Vagina (tissue), 2 donors: ENCODE measurements around the gene HMGA1. TPM values are rescaled to one million over a fixed set of nuclear protein-coding genes. Genes with fewer than 3 reads are reported as not detected.

Source experiments
- DNase-seq, 2 donors: peaks; one replicate each; pipeline ENCODE4 v3.0.0-alpha.2; 2017; ENCODE audit errors: extremely low spot score in 2 of 2
- H3K27ac ChIP-seq: fragments of 200-600 bp; sonication (generic); one replicate; pipeline ENCODE4 v1.5.1; 2019
- H3K27me3 ChIP-seq: fragments of 200-600 bp; sonication (generic); one replicate; pipeline ENCODE4 v1.5.1; 2019
- H3K36me3 ChIP-seq, 2 donors: fragments of 200-600 bp; sonication (generic); one replicate each; pipeline ENCODE4 v1.5.1; 2017 to 2019
- H3K4me1 ChIP-seq: fragments of 200-600 bp; sonication (generic); one replicate; pipeline ENCODE4 v1.5.1; 2019
- H3K4me3 ChIP-seq, 2 donors: fragments of 200-600 bp; sonication (generic); 1 replicate in 1 of 2; 2 replicates in 1 of 2; pipeline ENCODE4 v1.5.1; 2016 to 2019
- H3K9me3 ChIP-seq: fragments of 200-600 bp; sonication (generic); one replicate; pipeline ENCODE4 v1.5.1; 2019
- CTCF ChIP-seq, 3 experiments: fragments of 450-650 bp in 2 of 3; fragments of 200-600 bp in 1 of 3; sonication (generic) in 1 of 3; IDR thresholded peaks; one replicate each; pipeline ENCODE4 v1.5.1; 2017 to 2019; ENCODE audit warnings: antibody characterized with exemption in 3 of 3, mild to moderate bottlenecking in 2 of 3, moderate library complexity in 2 of 3
- POLR2A ChIP-seq, 2 donors: fragments of 450-650 bp; IDR thresholded peaks; one replicate each; pipeline ENCODE4 v1.6.1; 2017; ENCODE audit warnings: antibody characterized with exemption in 2 of 2, mild to moderate bottlenecking in 2 of 2, moderate library complexity in 2 of 2
- POLR2AphosphoS5 ChIP-seq, 2 donors: sonication (generic); formaldehyde crosslinking; IDR thresholded peaks; one replicate each; pipeline ENCODE4 v1.9.0; 2017; ENCODE audit warnings: antibody characterized with exemption in 2 of 2, mild to moderate bottlenecking in 2 of 2, low read depth in 1 of 2; ENCODE audit not compliant: insufficient read depth in 1 of 2
- intact Hi-C: fragments of 100-400 bp; cut with DNase I; formaldehyde crosslinking; loops from one replicate; pipeline ENCODE4 v1.15.1; 2023
- total RNA-seq: library from RNA; depleted of rRNA; stranded (reverse); fragments of >200 nt; gene quantifications from one replicate; pipeline ENCODE4 v1.2.3, GENCODE V29; 2016

Gene HMGA1
- total RNA-seq, 1 donor from 2014 or later: 65.6 TPM

- Histone ChIP-seq H3K9me3 (no peaks in the 10 kb centered on the region), H3K27ac (no peak overlapping the region), H3K4me1 (no peaks in the 10 kb centered on the region), H3K27me3 (no peaks in the 10 kb centered on the region), H3K4me3 (no peak overlapping the region), H3K36me3 (peaks cover 0 to 7% of the 10 kb centered on the region in 2 donors)
- DNase-seq: no peak
- intact Hi-C loops: no loop called here
- TF ChIP-seq POLR2AphosphoS5 (IDR thresholded peaks at IDR 0.05; ENCODE audit: insufficient read depth in 1 of 2, low read depth in 1 of 2) (no peak), POLR2A (IDR thresholded peaks at IDR 0.05) (no peak), CTCF (IDR thresholded peaks at IDR 0.05) (no peak)
These were observed 45.1 kb downstream of the HMGA1 start for GRCh38 chr6:34281702-34282334.

- TF ChIP-seq CTCF (IDR thresholded peaks at IDR 0.05) (no peak), POLR2A (IDR thresholded peaks at IDR 0.05) (no peak), POLR2AphosphoS5 (IDR thresholded peaks at IDR 0.05; ENCODE audit: insufficient read depth in 1 of 2, low read depth in 1 of 2) (no peak)
- H3K27ac ChIP-seq: no peak overlapping the region
- no peak for DNase-seq
- intact Hi-C loops: no loop called here
- no peaks in the 10 kb centered on the region for H3K27me3 ChIP-seq
- H3K9me3 ChIP-seq: no peaks in the 10 kb centered on the region
- no peak overlapping the region for H3K4me3 ChIP-seq
- no peaks in the 10 kb centered on the region for H3K4me1 ChIP-seq
- H3K36me3 ChIP-seq: peaks cover 0 to 9% of the 10 kb centered on the region in 2 donors
These were observed 48.1 kb downstream of the HMGA1 start for GRCh38 chr6:34284563-34285447.

GRCh38 chr6:34285448-34286164 is 48.9 kb downstream of the HMGA1 start:
- Histone ChIP-seq H3K27me3 (no peaks in the 10 kb centered on the region), H3K4me3 (no peak overlapping the region), H3K27ac (no peak overlapping the region), H3K36me3 (peaks cover 0 to 5% of the 10 kb centered on the region in 2 donors), H3K9me3 (no peaks in the 10 kb centered on the region), H3K4me1 (no peaks in the 10 kb centered on the region)
- intact Hi-C loops: no loop called here
- DNase-seq: no peak
- TF ChIP-seq POLR2AphosphoS5 (IDR thresholded peaks at IDR 0.05; ENCODE audit: insufficient read depth in 1 of 2, low read depth in 1 of 2): no peak
- TF ChIP-seq CTCF (IDR thresholded peaks at IDR 0.05): no peak
- TF ChIP-seq POLR2A (IDR thresholded peaks at IDR 0.05): no peak

- Histone ChIP-seq H3K27me3 (no peaks in the 10 kb centered on the region), H3K9me3 (no peaks in the 10 kb centered on the region), H3K4me3 (no peak overlapping the region), H3K27ac (no peak overlapping the region), H3K36me3 (peaks cover 0 to 22% of the 10 kb centered on the region in 2 donors), H3K4me1 (no peaks in the 10 kb centered on the region)
- intact Hi-C loops: no loop called here
- no peak for DNase-seq
- TF ChIP-seq POLR2A (IDR thresholded peaks at IDR 0.05) (no peak), CTCF (IDR thresholded peaks at IDR 0.05) (no peak), POLR2AphosphoS5 (IDR thresholded peaks at IDR 0.05; ENCODE audit: insufficient read depth in 1 of 2, low read depth in 1 of 2) (no peak)
These were observed 51.9 kb downstream of the HMGA1 start for GRCh38 chr6:34288581-34288980.
